Endometrial microvascular endothelial cells (primary cell): ENCODE data around the gene LRRC32. TPM values are rescaled to one million over a fixed set of nuclear protein-coding genes. Genes with fewer than 3 reads are reported as not detected.

Experiments used
- in situ Hi-C: cut with HindIII; loops from 2 replicates; pipeline ENCODE4 v1.10.0; 2017; ENCODE audit warnings: low sequenced_read_pairs, low pct_unique_long_range_greater_than_20kb; ENCODE audit errors: inconsistent ontology term
- total RNA-seq: library from RNA; depleted of rRNA; stranded (reverse); fragments of >200 nt; gene quantifications from one replicate; pipeline ENCODE4 v1.2.3, GENCODE V29; 2015; ENCODE audit errors: inconsistent ontology term

LRRC32 gene
- total RNA-seq, 1 donor from 2014 or later, result 53.6 TPM

DNA sequence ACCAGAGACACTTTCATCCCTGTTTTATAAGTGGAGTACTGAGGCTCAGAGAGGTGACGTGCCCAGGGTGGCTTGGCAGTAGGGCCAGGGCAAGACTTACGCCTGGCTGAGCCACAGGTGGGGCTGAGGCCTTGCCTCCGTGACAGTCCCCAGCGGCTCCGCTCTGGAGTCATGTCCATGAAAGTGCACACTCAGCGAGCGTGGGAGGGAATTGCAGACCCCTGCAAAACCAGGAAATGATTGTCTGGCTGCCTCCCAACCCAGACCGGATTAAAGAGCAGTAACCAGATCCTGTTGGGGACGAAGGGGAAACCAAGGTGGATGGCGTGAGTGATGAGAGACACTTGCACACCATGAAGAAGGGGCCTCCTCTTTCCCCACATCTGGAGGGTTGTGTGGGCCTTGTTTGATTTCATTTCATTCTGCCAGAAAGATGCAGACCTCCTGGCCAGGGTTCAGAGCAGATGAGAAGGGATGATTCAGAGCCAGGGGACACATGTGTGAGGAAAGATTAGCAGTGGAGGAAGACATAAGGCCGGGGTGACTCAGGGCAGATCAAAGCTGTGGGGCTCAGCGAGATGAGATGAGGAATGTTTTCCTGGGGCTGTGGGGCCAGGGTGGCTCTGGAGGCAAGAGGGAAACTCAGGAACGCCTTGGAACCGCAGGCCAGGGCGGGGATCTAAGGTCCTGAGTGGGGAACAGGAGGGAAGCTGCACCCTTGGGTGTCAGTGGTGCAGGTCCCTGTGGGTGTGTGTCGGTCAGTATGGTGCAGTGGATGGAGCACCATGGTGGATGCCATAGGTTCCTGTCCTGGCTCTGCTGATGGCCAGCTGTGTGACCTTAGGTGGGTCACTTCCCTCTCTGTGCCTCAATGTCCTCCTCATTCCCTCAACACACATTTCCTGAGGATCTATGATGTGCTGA, 29.9 kb upstream of the LRRC32 start:
- in situ Hi-C loops, result no loop called here

DNA sequence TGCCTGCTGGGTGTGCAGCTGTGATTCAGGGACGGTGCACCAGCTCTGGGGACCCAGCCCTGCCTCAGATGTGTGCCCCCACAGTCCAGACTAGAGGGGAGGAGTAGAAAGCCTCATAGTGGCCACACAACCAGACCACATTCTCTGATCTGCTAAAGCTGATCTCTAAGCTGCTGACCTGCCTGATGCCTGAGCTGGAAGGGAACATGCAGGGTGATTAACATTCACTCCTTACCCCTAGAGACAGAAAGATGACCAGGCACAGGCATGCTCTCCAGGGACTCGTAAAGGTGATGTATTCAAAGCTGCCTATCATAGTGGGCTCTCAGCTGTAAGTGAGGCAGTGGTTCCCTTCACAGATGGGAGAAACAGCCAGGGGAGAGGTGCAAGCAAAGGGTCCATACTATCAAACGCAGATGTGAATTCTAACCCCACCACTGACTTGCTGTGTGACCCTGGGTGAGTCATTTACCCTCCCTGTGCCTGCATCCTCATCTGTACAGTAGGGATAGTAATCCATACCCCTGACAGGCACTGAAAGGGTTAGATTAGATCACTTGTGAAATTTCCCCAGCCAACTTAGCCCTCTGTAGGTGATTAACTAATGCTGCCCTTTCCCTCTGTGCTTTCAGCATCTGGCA, 29.0 kb upstream of the LRRC32 start:
- in situ Hi-C loops, result no loop called here

DNA sequence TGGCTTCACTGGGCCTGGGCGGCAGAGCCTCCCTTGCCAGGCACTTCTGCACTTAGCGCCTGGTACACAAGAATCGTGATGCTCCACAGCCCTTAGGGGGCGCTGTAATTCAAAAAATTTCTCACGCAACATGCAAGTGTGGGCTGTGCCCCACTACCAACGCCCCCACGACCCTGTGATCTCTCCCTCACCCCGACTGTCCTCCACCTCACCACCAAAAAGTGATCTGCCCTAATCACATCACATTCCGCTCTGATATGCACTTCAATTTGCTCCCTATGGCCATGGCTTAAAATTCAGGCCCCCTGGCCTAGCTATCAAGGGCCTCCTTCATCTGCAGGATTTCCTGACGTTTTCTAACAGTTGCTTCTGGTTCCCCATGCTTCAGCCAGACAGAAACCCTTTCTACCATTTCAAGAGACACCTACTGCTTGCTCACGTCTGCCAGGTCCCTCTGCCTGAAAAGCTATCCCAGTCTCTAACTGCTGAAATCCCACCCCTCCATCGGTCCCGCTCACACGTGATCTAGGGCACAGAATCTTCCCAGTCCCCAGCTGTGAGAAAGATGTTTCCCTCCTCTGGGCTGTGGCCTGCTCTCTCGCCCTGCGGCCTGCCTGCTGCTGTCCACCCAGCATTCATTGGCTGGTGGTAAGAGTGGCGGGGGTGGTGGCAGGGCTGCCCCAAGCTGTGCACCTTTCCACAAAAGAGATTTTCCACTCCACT, 27.9 kb upstream of the LRRC32 start:
- in situ Hi-C loops, result no loop called here

DNA sequence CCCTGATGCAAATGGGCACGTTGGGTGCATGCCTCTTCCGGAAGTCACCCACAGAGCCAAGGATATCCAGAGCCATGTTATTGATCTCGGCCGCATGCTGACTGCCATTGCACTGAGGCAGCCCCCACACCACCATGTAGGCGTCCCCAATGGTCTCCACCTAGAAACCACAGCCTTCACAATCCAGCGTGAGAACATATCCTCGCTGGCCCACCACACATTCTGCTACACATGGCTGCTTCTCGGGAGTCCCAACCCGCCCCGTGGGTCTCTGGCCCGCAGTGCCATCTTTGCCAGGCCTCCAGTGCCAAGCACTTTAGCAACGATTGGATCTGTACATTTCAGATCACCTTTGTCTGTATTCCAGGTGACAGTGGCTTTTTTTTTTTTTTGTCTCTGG, 26.2 kb upstream of the LRRC32 start:
- in situ Hi-C loops, result no loop called here

DNA sequence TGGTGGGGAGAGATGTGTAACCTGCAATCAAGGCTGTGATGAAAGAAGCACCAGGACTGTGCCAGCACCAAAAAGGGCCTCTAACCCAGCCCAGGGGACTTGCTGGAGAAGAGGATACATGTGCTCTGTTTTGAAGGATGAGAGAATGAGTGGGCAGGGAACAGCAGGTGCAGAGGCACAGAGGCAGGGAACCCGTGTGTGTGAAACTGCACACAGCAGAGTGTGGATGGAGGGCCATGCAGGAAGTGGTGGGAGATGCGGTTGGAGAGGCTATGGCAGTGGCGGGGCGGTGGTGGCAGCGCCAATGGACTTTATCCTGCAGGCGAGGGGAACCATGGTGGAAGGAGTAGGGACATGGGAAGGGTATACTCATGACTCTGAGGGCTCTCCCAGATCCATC, 25.2 kb upstream of the LRRC32 start:
- in situ Hi-C loops, result no loop called here

DNA sequence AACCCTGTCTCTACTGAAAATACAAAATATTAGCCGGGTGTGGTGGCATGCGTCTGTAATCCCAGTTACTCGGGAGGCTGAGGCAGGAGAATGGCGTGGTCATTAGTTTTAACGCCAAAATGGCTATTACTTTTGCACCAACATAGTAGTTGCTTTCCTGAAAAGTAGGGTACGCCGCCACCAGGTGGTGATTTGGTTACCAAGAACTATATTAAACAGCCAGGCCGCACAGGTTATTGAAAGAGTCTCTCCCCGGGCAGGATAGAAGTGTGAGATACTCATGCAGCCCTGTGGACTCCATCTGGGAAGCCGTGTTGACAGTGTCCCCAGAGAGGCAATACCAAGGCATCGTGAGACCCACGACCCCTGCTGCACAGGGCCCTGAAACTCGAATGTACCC, 24.6 kb upstream of the LRRC32 start:
- in situ Hi-C loops, result no loop called here

DNA sequence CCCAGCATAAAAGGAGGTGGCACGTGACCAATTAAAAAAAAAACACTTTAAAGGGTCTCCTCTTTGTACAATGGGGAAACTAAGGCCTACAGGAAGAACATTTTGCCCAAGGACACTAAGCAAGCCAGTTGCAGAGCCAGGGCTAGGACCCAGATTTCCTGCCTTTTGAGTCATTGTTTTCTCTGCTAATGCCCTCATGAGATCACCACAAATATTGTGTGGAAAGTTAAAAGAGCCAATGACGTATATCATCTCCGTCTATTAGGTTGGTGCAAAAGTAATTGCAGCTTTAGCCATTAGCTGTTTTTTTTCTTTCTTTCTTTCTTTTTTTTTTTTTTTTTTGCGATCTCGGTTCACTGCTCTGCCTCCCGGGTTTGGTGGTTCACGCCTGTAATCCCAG, 24.1 kb upstream of the LRRC32 start:
- in situ Hi-C loops, result no loop called here

DNA sequence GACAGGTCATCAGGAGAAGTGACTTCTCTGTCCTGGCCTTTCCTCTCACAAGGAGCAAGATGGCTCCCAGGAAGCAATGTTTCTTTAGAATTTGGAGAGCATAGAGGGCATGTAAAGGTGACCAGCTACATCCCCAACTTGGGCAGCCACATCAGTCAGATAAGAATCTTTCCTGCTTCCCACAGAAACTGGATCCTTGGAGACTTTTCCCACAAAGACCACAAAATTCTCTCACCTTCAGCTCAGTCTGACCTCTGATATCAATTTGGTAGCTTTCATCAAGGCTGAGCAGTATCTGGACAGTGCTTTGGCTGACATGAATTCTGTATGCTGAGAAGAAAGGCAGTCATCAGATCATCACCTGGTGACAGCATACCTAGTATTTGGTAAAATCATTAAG, 23.3 kb upstream of the LRRC32 start:
- in situ Hi-C loops, result no loop called here

DNA sequence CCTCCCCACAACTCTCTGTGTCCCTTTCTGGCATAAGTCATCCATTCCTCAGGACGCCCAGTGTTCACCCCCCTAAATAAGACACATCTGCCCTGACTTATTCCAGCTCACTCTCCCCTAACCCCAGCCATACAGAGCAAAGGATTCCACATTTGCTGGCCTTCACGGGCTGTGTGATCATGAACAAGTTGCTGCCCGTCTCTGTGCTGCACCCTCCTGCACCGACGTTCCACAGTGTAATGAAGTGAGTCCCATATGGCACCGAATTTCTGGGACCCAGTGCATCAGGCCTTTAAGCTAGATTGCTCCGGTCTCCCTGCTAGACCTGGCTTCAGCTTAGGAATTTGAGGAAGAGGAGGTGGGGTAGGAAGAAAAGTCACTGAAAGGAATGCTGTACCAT, 22.4 kb upstream of the LRRC32 start:
- in situ Hi-C loops, result no loop called here

DNA sequence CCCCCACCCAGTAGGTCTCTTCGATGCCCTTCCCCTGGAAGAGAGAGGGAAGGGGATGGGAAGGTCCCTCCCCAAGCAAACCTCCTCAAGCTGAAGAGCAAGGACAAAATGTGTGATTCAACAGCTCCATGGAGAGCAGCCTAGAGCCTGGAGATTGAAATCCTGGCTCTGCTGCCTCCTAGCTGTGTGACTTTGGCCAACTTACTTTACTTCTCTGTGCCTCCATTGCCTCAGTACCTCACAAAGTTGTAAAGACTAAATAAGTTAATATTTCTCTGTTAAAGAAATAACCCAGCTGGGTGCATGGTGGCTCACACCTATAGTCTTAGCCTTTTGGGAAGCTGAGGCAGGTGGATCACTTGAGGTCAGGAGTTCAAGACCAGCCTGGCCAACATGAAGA, 21.1 kb upstream of the LRRC32 start:
- in situ Hi-C loops, result no loop called here

DNA sequence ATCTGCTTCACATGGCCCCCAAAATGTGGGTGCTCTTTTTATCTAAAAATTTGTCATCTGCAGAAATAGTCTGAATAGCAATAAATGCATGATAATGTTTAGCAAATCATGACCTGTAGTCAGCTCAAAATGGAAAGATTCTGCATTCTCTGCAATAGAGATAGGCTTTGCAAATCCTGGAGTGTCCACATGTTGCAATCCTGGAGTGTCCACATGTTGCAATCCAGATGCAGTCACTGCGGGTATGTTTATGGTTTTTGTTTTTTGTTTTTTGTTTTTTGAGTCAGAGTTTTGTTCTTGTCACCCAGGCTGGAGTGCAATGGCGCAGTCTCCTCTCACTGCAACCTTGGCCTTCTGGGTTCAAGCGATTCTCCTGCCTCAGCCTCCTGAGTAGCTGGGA, 20.2 kb upstream of the LRRC32 start:
- in situ Hi-C loops, result no loop called here

DNA sequence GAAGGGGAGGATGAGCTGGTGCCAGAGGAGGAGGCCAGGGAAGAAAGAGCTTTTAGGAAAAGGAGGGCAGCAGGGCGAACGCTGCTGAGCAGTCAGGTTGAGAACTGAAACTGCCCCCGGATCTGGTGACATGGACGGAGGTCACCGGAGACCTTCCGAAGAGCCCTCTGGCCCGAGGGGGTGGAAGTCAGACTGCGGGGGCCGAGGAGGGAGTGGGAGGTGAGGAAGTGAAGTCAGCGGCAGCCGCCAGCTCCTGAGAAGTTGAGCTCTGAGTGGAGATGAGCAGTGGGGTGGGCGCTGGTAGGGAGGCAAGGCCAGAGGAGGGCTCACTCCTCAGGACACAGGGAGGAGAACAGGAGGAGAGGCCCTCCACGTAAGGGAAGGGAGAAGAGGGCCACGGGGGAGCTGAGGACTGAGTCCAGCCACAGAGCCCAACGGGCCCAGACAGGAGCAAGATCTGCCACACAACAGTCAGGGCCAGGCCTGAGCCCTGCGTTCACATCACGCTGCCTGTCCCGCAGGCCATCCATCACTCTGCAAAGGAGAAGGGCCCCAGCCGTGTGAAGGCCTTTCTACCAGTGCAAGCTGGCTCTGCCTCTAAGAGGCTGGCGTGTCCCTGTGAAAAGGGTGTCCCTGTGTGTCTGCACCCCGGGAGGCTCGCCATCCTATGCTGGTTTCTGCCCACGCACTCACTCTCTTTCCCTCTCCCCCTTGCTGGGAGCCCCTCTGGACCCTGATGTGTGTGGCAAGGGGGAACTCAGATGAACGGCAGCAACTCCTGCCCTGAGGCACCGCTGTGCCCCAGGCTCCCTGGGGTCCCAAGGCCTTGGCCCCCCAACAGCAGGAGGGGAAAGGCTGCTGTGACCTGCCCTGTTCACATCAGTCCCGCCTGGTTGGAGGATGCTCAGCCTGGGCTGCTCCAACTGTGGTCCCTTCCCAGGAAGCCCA, 19.0 kb upstream of the LRRC32 start:
- in situ Hi-C loops, result no loop called here

DNA sequence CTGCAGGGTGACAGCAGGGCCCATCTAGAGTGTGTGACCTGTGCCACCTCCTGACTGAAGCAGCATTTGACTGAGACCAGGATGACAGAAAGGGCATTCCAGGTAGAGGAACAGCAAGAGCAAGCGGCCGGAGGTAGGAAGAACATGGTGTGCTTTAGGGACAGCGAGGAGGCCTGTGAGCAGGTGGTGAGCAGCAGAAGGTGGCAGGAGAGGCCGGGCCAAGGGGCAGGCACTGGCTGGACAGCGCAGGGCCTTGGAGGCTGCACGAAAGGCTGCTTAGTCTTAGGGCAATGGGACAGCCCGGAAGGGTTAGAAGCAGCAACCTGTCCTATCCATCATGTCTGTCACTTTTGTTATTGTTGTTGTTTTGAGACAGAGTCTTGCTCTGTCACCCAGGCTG, 17.6 kb upstream of the LRRC32 start:
- in situ Hi-C loops, result no loop called here

DNA sequence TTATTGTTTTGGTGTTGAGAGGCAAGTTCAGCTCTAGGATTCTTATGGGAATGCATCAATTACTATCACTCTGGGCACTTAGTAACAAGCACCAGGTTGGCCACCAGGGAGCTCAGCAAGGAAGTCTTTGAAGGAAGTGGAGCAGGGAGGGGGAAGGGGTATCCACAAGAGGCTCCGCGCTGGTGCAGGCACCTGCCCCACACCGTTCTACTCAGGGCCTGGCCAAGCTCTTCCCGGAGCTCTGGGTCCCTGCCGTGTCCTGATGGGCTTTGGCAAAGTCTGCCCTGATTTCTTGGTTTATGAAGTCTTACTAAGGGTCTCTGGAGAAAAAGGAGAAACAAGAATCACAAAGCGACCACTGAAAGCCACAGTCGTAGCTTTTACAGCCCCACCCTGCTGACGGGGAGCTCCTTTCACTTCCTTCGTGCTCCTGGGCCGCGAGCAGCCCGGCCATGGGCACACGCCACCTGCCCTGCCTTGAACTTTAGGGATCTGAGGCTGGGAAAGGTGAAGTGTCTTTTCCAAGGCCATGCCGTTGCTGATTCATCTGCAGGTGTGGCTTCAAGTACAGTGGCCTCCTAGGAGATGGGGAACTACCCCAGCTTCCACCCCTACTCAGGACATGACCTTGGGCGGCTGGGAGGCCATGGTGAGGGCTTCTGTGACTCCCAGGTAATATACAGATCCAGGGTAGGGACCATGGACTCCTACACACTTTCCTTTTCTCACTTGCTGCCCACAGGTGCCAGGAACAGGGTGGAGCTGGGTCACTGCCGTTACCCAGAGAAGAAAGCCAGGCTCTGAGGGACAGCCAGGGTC, 15.9 kb upstream of the LRRC32 start:
- in situ Hi-C loops, result no loop called here

DNA sequence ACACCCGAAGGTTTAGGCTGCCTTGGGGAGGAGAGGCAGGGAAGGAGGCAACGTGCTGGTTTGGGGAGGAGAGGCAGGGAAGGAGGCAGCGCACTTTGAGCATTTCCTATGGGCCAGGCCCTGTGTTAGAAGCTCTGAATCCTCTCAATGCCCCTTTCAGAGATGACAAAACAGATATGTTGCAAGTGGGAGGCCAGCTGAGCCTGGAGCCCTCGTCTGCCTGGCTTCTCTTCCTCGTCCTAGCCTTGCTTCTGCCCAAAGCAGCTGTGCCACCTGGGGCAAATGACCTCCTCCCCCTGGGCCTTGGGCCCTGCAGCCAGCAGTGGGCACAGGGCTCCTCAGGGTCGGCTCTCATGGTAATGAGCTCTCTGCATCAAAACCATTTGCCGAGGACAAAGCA, 15.3 kb upstream of the LRRC32 start:
- in situ Hi-C loops, result no loop called here

DNA sequence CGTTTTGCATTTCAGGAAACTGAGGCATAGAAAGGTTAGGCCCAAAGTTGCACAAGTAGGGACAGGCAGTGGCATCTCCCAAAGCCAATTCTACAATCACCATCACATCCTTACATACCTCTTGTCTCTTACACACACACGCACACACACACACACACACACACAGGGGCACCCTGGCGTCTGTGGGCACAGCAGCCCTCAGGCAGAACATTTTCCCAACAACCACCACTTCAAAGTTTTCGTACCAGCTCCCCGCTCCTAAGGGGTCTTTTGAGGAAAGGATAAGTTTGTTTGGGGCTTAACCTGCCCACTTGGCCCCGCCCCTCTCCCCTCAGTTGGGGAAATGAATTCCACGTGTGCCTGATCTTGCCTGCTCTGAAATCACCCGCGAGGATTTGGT, 14.7 kb upstream of the LRRC32 start:
- in situ Hi-C loops, result no loop called here

DNA sequence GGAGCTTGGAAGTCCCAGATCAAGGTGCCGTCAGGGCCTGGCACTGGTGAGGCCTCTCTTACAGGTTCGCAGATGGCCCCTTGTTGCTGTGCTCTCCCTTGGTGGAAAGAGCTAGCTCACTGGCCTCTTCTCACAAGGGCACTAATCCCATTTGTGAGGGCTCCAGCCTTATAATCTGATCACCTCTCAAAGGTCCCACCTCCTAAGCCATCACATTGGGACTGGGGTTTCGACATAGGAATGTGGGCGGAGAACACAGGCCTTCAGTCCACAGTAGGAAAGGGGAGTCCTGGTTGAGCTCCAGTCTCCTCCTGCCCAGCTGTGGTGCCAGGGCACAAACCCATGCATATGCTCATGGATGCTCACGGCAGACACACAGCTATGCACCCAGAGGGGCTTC, 14.0 kb upstream of the LRRC32 start:
- in situ Hi-C loops, result no loop called here
